OCI-LY1 (cell line): ENCODE data around the gene GPT2.

Experiments used
- H2AFZ ChIP-seq: fragments of 200-600 bp; sonication (generic), shearing (Covaris generic); 2 replicates; pipeline ENCODE4 v1.6.0; 2014; ENCODE audit warnings: antibody characterized with exemption, mild to moderate bottlenecking, low read length
- H3F3A ChIP-seq: fragments of 200-600 bp; sonication (generic), shearing (Covaris generic); 2 replicates; pipeline ENCODE4 v1.6.0; 2014; ENCODE audit warnings: mild to moderate bottlenecking, antibody characterized with exemption, low read length, moderate library complexity; ENCODE audit not compliant: insufficient read depth
- H3K27ac ChIP-seq: fragments of 200-600 bp; sonication (generic); 2 replicates; pipeline ENCODE4 v1.5.1; 2014; ENCODE audit warnings: low read length, mixed run types, mild to moderate bottlenecking, low read depth; ENCODE audit not compliant: poor library complexity, severe bottlenecking
- H3K27me3 ChIP-seq: fragments of 200-600 bp; sonication (generic); 2 replicates; pipeline ENCODE4 v1.6.0; 2014; ENCODE audit warnings: antibody characterized with exemption, mild to moderate bottlenecking, low read length, moderate library complexity; ENCODE audit not compliant: insufficient read depth
- H3K36me3 ChIP-seq: fragments of 200-600 bp; sonication (generic); 2 replicates; pipeline ENCODE4 v1.6.1; 2014; ENCODE audit warnings: mild to moderate bottlenecking, antibody characterized with exemption, low read length, moderate library complexity, mixed read lengths; ENCODE audit not compliant: insufficient read depth
- H3K4me1 ChIP-seq: fragments of 200-600 bp; sonication (generic); 2 replicates; pipeline ENCODE4 v1.5.1; 2014; ENCODE audit warnings: mild to moderate bottlenecking, low read length, moderate library complexity; ENCODE audit not compliant: insufficient read depth, severe bottlenecking
- H3K4me2 ChIP-seq: fragments of 200-600 bp; sonication (generic), shearing (Covaris generic); 2 replicates; pipeline ENCODE4 v1.6.1; 2014; ENCODE audit warnings: low read length
- H3K4me3 ChIP-seq: fragments of 200-600 bp; sonication (generic); 2 replicates; pipeline ENCODE4 v1.5.1; 2014; ENCODE audit warnings: low read length, low read depth, mild to moderate bottlenecking, mixed read lengths; ENCODE audit not compliant: poor library complexity, severe bottlenecking
- H3K79me2 ChIP-seq: fragments of 200-600 bp; shearing (Covaris generic); 2 replicates; pipeline ENCODE4 v1.6.1; 2016; ENCODE audit warnings: mixed run types, low read length, mixed read lengths; ENCODE audit not compliant: insufficient read depth
- H3K9ac ChIP-seq: fragments of 200-600 bp; sonication (generic), shearing (Covaris generic); 2 replicates; pipeline ENCODE4 v1.6.1; 2014; ENCODE audit warnings: mild to moderate bottlenecking, low read length, mixed read lengths
- H3K9me2 ChIP-seq: fragments of 200-600 bp; sonication (generic), shearing (Covaris generic); 2 replicates; pipeline ENCODE4 v1.6.1; 2014; ENCODE audit warnings: low read depth, mild to moderate bottlenecking, low read length, mixed read lengths
- H3K9me3 ChIP-seq: fragments of 200-600 bp; shearing (Covaris generic); 2 replicates; pipeline ENCODE4 v1.6.1; 2014; ENCODE audit warnings: low read length, mixed read lengths
- H4K20me1 ChIP-seq: fragments of 200-600 bp; sonication (generic), shearing (Covaris generic); 2 replicates; pipeline ENCODE4 v1.6.0; 2016; ENCODE audit warnings: mild to moderate bottlenecking, low read length; ENCODE audit not compliant: insufficient read depth
- EZH2 ChIP-seq: fragments of 200-600 bp; sonication (generic), shearing (Covaris generic); IDR thresholded peaks from 2 replicates; pipeline ENCODE4 v1.8.0; 2017; ENCODE audit warnings: borderline replicate concordance, mixed run types, mild to moderate bottlenecking, antibody characterized with exemption, low read length, moderate library complexity, mixed read lengths
- TF ChIP-seq, protein P1 (sequence below): fragments of 200-600 bp; sonication (generic), shearing (Covaris generic); IDR thresholded peaks from 2 replicates; pipeline ENCODE4 v1.5.1; 2017; ENCODE audit warnings: mild to moderate bottlenecking, antibody characterized with exemption, low read length, moderate library complexity, mixed read lengths

The GPT2 gene

DNA sequence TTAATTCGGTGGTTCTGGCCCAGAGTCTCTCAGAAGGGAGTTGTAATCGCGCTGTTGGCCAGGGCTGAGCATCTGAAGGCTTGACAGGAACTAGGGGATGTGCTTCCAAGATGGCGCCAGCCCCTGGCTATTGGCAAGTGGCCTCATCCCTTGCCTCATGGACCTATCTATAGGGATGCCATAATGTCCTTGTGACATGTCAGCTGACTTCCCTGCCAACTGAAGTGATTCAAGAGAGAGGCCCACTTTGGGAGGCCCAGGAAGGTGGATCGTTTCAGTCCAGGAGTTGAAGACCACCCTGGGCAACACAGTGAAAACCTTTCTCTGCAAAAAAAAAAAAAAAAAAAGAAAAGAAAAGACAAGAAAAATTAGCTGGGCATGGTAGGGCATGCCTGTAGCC is 38.2 kb upstream of the GPT2 start:
- TF ChIP-seq, protein P1, sequence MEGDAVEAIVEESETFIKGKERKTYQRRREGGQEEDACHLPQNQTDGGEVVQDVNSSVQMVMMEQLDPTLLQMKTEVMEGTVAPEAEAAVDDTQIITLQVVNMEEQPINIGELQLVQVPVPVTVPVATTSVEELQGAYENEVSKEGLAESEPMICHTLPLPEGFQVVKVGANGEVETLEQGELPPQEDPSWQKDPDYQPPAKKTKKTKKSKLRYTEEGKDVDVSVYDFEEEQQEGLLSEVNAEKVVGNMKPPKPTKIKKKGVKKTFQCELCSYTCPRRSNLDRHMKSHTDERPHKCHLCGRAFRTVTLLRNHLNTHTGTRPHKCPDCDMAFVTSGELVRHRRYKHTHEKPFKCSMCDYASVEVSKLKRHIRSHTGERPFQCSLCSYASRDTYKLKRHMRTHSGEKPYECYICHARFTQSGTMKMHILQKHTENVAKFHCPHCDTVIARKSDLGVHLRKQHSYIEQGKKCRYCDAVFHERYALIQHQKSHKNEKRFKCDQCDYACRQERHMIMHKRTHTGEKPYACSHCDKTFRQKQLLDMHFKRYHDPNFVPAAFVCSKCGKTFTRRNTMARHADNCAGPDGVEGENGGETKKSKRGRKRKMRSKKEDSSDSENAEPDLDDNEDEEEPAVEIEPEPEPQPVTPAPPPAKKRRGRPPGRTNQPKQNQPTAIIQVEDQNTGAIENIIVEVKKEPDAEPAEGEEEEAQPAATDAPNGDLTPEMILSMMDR: no peak
- no peak for TF ChIP-seq EZH2
- H3K79me2 ChIP-seq: no peaks in the 10 kb centered on the region
- no peaks in the 10 kb centered on the region for H3K9me2 ChIP-seq
- no peaks in the 10 kb centered on the region for H4K20me1 ChIP-seq
- H3F3A ChIP-seq: no peaks in the 10 kb centered on the region
- no peaks in the 10 kb centered on the region for H3K36me3 ChIP-seq
- no peak overlapping the region for H2AFZ ChIP-seq
- peaks cover 36% of the 10 kb centered on the region for H3K4me1 ChIP-seq
- no peaks in the 10 kb centered on the region for H3K27me3 ChIP-seq
- H3K9ac ChIP-seq: no peak overlapping the region
- H3K4me3 ChIP-seq: no peak overlapping the region
- H3K27ac ChIP-seq: no peak overlapping the region
- no peak overlapping the region for H3K4me2 ChIP-seq
- peaks cover 4% of the 10 kb centered on the region; the same call in 1 of the 2 replicates for H3K9me3 ChIP-seq

DNA sequence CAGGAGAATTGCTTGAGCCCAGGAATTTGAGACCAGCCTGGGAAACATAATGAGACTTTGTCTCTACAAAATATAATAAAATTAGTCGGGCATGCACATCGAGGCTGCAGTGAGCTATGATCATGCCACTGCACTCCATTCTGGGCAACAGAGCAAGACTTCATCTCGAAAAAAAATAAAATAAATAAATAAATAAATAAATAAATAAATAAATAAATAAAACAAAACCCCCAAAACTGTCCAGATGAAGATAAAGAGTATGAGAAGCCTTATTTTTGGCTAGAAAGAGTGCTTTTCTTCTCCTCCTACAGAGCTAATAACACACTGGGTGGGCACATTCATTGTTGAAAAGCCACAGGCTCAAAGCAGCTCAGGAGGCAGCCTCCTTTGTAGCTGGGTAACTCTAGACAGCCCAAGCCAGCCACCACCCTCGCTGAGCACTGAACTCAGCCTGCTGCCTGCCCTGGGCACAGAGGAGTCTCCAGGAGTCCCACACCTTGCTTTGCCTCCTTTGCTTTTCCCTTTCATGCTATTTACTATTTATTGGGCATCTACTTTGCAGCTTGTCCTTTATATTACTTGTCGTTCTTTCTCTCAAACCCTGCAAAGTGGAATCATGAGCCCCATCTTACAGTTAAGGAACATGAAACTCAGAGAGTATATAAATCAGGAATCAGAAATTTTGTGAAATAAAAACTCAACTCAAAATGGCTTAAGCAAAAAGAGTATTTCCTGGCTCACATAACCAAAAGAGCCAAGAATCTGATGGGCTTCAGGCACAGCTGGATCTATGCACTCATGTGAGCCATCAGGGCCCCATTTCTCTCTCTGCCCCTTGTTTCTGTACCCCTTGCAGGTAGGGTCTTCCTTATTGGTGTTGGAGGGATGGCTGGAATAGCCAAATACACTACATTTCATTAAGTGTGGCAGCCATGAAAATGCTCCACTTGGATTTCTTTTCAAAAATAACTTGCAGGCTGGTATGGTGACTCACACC is 35.1 kb upstream of the GPT2 start:
- Histone ChIP-seq H3K9me2 (no peaks in the 10 kb centered on the region), H3K27me3 (no peaks in the 10 kb centered on the region), H3F3A (peaks cover 11% of the 10 kb centered on the region; the same call in 1 of the 2 replicates), H4K20me1 (no peaks in the 10 kb centered on the region), H3K9ac (peak overlapping the region; percentile 15), H3K79me2 (no peaks in the 10 kb centered on the region), H2AFZ (no peak overlapping the region), H3K4me1 (peaks cover 57% of the 10 kb centered on the region), H3K4me3 (no peak overlapping the region), H3K4me2 (peak overlapping the region; percentile 85; the same call in 1 of the 2 replicates), H3K9me3 (no peaks in the 10 kb centered on the region), H3K36me3 (no peaks in the 10 kb centered on the region), H3K27ac (peak overlapping the region; percentile 97)
- TF ChIP-seq, protein P1: no peak
- no peak for TF ChIP-seq EZH2

DNA sequence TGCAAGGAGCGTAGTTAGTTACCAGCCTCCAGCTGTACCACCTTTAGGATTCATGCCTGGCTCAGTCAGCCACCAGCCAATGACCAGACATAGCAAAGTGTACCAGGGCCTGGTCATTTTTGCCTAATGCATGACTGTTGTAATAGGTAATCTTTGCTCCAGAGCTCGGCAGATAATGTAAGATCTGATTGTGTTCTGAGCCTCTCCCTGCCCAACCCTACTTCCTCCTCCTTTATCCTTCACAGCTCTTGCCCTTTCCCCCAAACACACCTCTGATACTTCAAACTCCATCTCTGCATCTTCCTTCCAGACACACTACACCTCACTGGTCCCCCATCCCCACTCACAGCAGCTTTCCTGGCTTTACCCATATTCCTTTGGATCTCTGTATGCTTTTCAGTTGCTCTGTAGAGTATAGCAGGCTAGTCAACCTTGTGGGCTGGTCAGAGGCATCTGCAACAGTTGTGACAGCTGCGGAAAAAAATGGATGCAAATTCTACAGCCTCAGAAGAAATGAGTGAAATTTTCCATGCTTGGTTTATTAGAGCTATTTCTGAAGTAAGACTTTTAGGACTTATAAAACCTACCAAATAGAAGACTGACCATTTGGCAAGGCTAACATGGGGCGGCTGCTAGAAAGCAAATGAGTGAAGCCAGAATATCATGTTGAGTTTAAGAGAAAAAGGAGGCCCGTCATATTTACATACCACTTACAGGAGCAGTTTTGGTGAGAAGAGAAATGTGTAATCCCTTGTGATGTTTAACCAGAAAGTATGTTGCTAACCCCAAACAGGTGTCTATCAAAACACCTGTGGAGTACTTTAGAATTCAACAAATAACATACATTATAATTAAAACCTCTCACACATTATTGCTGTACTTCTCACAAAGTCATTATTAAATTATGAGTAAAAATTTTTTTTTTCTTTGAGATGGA is 33.3 kb upstream of the GPT2 start:
- Histone ChIP-seq H3K27me3 (no peaks in the 10 kb centered on the region), H3K9ac (peak overlapping the region; percentile 70), H3F3A (peaks cover 11% of the 10 kb centered on the region; the same call in 1 of the 2 replicates), H3K4me1 (peaks cover 57% of the 10 kb centered on the region), H3K36me3 (no peaks in the 10 kb centered on the region), H3K27ac (peak overlapping the region; percentile 97), H2AFZ (no peak overlapping the region), H3K79me2 (no peaks in the 10 kb centered on the region), H3K4me3 (peak overlapping the region; percentile 58), H3K9me2 (no peaks in the 10 kb centered on the region), H4K20me1 (no peaks in the 10 kb centered on the region), H3K9me3 (no peaks in the 10 kb centered on the region), H3K4me2 (peak overlapping the region; percentile 85)
- TF ChIP-seq, protein P1: no peak
- TF ChIP-seq EZH2: no peak
